ENCODE results near the gene MED12L.

MED12L gene

GRCh38 chr3:151182349-151183079 lies 97.0 kb downstream of the MED12L start:
- DNase-seq (ENCODE audit: low read depth) = no peak
- H3K4me3 ChIP-seq (ENCODE audit: low read length) = no peak overlapping the region
- TF ChIP-seq CTCF (IDR thresholded peaks at IDR 0.05; ENCODE audit: insufficient read depth, low read depth, low read length, missing control alignments) = no peak

- TF ChIP-seq CTCF (IDR thresholded peaks at IDR 0.05; ENCODE audit: insufficient read depth, low read depth, low read length, missing control alignments) = no peak
- no peak overlapping the region for H3K4me3 ChIP-seq (ENCODE audit: low read length)
- no peak for DNase-seq (ENCODE audit: low read depth)
Measured at GRCh38 chr3:151183265-151183671, 97.8 kb downstream of the MED12L start.

- TF ChIP-seq CTCF (IDR thresholded peaks at IDR 0.05; ENCODE audit: insufficient read depth, low read depth, low read length, missing control alignments) = no peak
- no peak for DNase-seq (ENCODE audit: low read depth)
- no peak overlapping the region for H3K4me3 ChIP-seq (ENCODE audit: low read length)
Measured at GRCh38 chr3:151191095-151191494, 105.6 kb downstream of the MED12L start.

GRCh38 chr3:151192545-151192944 lies 107.1 kb downstream of the MED12L start:
- TF ChIP-seq CTCF (IDR thresholded peaks at IDR 0.05; ENCODE audit: insufficient read depth, low read depth, low read length, missing control alignments) = no peak
- DNase-seq (ENCODE audit: low read depth) = no peak
- H3K4me3 ChIP-seq (ENCODE audit: low read length) = no peak overlapping the region

- no peak overlapping the region for H3K4me3 ChIP-seq (ENCODE audit: low read length)
- TF ChIP-seq CTCF (IDR thresholded peaks at IDR 0.05; ENCODE audit: insufficient read depth, low read depth, low read length, missing control alignments) = no peak
- no peak for DNase-seq (ENCODE audit: low read depth)
Measured at GRCh38 chr3:151195826-151196225, 110.4 kb downstream of the MED12L start.

GRCh38 chr3:151196434-151196833 lies 111.0 kb downstream of the MED12L start:
- TF ChIP-seq CTCF (IDR thresholded peaks at IDR 0.05; ENCODE audit: insufficient read depth, low read depth, low read length, missing control alignments) = no peak
- DNase-seq (ENCODE audit: low read depth) = no peak
- no peak overlapping the region for H3K4me3 ChIP-seq (ENCODE audit: low read length)

- TF ChIP-seq CTCF (IDR thresholded peaks at IDR 0.05; ENCODE audit: insufficient read depth, low read depth, low read length, missing control alignments) = no peak
- no peak for DNase-seq (ENCODE audit: low read depth)
Measured at GRCh38 chr3:151197228-151197627, 111.8 kb downstream of the MED12L start.

More at GRCh38 chr3:151197228-151197627, 111.8 kb downstream of the MED12L start:
- H3K4me3 ChIP-seq (ENCODE audit: low read length) = no peak overlapping the region

Measured in epithelial cell of esophagus (primary cell).